Measurements from ENCODE around the gene RAPGEF2. TPM values are rescaled to one million over a fixed set of nuclear protein-coding genes. Genes with fewer than 3 reads are reported as not detected.

RAPGEF2 gene
- total RNA-seq, 1 experiment from 2014 or later: 17.6 TPM

DNA sequence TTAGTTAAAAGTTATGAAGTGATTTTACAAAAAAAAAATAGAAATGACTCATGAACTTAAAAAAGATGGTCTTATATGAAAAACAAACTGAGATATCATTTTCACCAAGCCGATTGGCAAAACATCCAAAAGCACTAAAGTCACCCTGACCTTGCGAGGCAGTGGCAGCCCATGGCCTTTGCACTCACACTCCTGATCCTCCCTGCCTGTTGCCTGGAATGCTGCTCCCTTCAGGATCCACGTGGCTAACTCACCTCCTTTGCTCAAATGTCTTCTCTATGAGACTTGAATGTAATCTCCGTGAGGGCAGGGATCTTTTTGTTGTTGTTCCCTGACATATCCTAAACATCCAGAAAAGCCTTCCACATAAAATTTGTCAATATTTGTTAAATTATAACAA is 106.4 kb downstream of the RAPGEF2 start:
- in situ Hi-C loops (cut with HindIII; ENCODE audit: low pct_unique_long_range_greater_than_20kb, low sequenced_read_pairs) (no loop called here), intact Hi-C loops (cut with micrococcal nuclease; ENCODE audit: unreplicated experiment) (loop anchor here (10.0 kb wide), 1 partner anchor 236 kb away; no protein-coding TSS in a partner anchor)
- H3K36me3 ChIP-seq (ENCODE audit: control insufficient read depth, insufficient read depth, low read length): no peaks in the 10 kb centered on the region
- H3K27me3 ChIP-seq (ENCODE audit: control insufficient read depth, insufficient read depth, low read length): no peaks in the 10 kb centered on the region
- H3K27ac ChIP-seq (ENCODE audit: low read length): no peak overlapping the region
- TF ChIP-seq POLR2AphosphoS5 (IDR thresholded peaks at IDR 0.05; ENCODE audit: low read depth, low read length) (no peak), TCF7L2 (IDR thresholded peaks at IDR 0.05; ENCODE audit: low read depth, low read length) (no peak), SIN3A (IDR thresholded peaks at IDR 0.05; ENCODE audit: borderline replicate concordance, insufficient read depth, low read depth, low read length) (no peak)
- TF ChIP-seq, protein P1, sequence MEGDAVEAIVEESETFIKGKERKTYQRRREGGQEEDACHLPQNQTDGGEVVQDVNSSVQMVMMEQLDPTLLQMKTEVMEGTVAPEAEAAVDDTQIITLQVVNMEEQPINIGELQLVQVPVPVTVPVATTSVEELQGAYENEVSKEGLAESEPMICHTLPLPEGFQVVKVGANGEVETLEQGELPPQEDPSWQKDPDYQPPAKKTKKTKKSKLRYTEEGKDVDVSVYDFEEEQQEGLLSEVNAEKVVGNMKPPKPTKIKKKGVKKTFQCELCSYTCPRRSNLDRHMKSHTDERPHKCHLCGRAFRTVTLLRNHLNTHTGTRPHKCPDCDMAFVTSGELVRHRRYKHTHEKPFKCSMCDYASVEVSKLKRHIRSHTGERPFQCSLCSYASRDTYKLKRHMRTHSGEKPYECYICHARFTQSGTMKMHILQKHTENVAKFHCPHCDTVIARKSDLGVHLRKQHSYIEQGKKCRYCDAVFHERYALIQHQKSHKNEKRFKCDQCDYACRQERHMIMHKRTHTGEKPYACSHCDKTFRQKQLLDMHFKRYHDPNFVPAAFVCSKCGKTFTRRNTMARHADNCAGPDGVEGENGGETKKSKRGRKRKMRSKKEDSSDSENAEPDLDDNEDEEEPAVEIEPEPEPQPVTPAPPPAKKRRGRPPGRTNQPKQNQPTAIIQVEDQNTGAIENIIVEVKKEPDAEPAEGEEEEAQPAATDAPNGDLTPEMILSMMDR (IDR thresholded peaks at IDR 0.05): no peak
- TF ChIP-seq, protein P2, sequence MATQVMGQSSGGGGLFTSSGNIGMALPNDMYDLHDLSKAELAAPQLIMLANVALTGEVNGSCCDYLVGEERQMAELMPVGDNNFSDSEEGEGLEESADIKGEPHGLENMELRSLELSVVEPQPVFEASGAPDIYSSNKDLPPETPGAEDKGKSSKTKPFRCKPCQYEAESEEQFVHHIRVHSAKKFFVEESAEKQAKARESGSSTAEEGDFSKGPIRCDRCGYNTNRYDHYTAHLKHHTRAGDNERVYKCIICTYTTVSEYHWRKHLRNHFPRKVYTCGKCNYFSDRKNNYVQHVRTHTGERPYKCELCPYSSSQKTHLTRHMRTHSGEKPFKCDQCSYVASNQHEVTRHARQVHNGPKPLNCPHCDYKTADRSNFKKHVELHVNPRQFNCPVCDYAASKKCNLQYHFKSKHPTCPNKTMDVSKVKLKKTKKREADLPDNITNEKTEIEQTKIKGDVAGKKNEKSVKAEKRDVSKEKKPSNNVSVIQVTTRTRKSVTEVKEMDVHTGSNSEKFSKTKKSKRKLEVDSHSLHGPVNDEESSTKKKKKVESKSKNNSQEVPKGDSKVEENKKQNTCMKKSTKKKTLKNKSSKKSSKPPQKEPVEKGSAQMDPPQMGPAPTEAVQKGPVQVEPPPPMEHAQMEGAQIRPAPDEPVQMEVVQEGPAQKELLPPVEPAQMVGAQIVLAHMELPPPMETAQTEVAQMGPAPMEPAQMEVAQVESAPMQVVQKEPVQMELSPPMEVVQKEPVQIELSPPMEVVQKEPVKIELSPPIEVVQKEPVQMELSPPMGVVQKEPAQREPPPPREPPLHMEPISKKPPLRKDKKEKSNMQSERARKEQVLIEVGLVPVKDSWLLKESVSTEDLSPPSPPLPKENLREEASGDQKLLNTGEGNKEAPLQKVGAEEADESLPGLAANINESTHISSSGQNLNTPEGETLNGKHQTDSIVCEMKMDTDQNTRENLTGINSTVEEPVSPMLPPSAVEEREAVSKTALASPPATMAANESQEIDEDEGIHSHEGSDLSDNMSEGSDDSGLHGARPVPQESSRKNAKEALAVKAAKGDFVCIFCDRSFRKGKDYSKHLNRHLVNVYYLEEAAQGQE (IDR thresholded peaks at IDR 0.05; ENCODE audit: insufficient read depth in 1 of 2, low read depth in 2 of 2, low read length in 1 of 2): no peak
- DNase-seq (ENCODE audit: low read depth, low spot score) (no peak), ATAC-seq (no peak)
- no peaks in the 10 kb centered on the region for H3K9me3 ChIP-seq (ENCODE audit: control insufficient read depth, insufficient read depth, low read depth, low read length)
- H3K4me3 ChIP-seq (ENCODE audit: low read depth in 2 of 2, low read length in 2 of 2): no peak overlapping the region
- ChIA-PET POLR2A (no interaction called here), CTCF (no interaction called here)
- BruUV-seq (replicated peaks): no TSS peak
- no peaks in the 10 kb centered on the region for H3K4me1 ChIP-seq (ENCODE audit: control insufficient read depth, insufficient read depth, low read length)

DNA sequence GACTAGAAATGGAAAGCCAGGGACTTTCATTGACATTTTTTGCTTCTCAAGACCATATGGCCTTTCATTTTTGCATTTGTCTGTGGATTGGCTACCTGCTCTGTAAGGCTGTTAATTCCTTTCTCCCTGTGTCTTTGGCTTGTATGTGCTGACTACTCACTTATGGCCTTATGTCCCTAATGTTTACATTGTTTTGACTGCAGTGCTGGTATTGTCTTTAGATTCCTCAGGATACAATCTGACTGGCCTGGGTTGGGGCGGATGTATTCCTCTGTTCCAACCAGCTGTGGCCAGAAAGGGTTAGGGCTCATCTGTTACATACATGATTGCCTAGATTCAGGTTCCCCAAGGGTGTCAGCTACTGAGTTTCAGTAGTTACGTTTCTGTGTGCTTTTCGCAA is 108.1 kb downstream of the RAPGEF2 start:
- CTCF ChIA-PET: no interaction called here
- in situ Hi-C loops (cut with HindIII; ENCODE audit: low pct_unique_long_range_greater_than_20kb, low sequenced_read_pairs): no loop called here
- Histone ChIP-seq H3K4me1 (ENCODE audit: control insufficient read depth, insufficient read depth, low read length) (no peaks in the 10 kb centered on the region), H3K36me3 (ENCODE audit: control insufficient read depth, insufficient read depth, low read length) (no peaks in the 10 kb centered on the region), H3K27ac (ENCODE audit: low read length) (no peak overlapping the region), H3K27me3 (ENCODE audit: control insufficient read depth, insufficient read depth, low read length) (no peaks in the 10 kb centered on the region), H3K4me3 (ENCODE audit: low read depth in 2 of 2, low read length in 2 of 2) (no peak overlapping the region), H3K9me3 (ENCODE audit: control insufficient read depth, insufficient read depth, low read depth, low read length) (no peaks in the 10 kb centered on the region)
- ATAC-seq (no peak), DNase-seq (ENCODE audit: low read depth, low spot score) (no peak)
- BruUV-seq (replicated peaks): no TSS peak
- TF ChIP-seq POLR2AphosphoS5 (IDR thresholded peaks at IDR 0.05; ENCODE audit: low read depth, low read length): no peak
- intact Hi-C loops (cut with micrococcal nuclease; ENCODE audit: unreplicated experiment): no loop called here
- POLR2A ChIA-PET: no interaction called here

DNA sequence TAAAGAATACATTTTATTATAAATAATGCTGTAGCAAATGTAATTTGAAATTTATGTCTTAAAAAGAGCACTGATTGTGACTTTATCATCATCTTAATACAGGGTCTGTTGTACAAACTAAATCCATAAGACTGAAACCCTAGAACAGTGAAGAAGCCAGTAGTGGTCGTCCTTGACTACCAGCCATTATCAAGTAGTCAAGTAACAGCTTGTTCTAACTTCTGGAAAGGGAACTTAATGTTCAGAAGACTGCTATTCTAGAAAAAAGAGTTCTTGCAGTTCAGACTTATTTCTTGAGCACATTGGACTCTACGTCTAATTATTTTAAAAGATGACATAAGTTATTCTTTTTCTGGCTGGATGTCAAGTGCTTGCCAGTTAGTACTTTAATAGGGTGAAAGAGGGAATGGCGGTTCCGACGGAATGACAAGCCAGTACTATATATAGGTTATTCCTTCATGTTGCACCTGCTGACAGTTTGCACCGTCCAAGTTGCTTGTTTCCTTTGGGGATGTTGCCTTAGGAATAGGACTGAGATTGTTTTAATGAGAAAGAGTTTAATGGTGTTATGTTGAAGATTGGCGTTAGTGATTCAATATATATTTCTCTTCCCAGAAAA is 109.9 kb downstream of the RAPGEF2 start:
- ChIA-PET POLR2A (no interaction called here), CTCF (no interaction called here)
- Histone ChIP-seq H3K27ac (ENCODE audit: low read length) (no peak overlapping the region), H3K4me3 (ENCODE audit: low read depth in 2 of 2, low read length in 2 of 2) (no peak overlapping the region), H3K9me3 (ENCODE audit: control insufficient read depth, insufficient read depth, low read depth, low read length) (no peaks in the 10 kb centered on the region), H3K36me3 (ENCODE audit: control insufficient read depth, insufficient read depth, low read length) (no peaks in the 10 kb centered on the region), H3K27me3 (ENCODE audit: control insufficient read depth, insufficient read depth, low read length) (no peaks in the 10 kb centered on the region), H3K4me1 (ENCODE audit: control insufficient read depth, insufficient read depth, low read length) (no peaks in the 10 kb centered on the region)
- intact Hi-C loops (cut with micrococcal nuclease; ENCODE audit: unreplicated experiment): no loop called here
- no TSS peak for BruUV-seq (replicated peaks)
- ATAC-seq (no peak), DNase-seq (ENCODE audit: low read depth, low spot score) (no peak)
- in situ Hi-C loops (cut with HindIII; ENCODE audit: low pct_unique_long_range_greater_than_20kb, low sequenced_read_pairs): no loop called here
- no peak for TF ChIP-seq POLR2AphosphoS5 (IDR thresholded peaks at IDR 0.05; ENCODE audit: low read depth, low read length)
- TF ChIP-seq, protein P1 (IDR thresholded peaks at IDR 0.05): no peak
- no peak for TF ChIP-seq TCF7L2 (IDR thresholded peaks at IDR 0.05; ENCODE audit: low read depth, low read length)
- no peak for TF ChIP-seq SIN3A (IDR thresholded peaks at IDR 0.05; ENCODE audit: borderline replicate concordance, insufficient read depth, low read depth, low read length)
- TF ChIP-seq, protein P2 (IDR thresholded peaks at IDR 0.05; ENCODE audit: insufficient read depth in 1 of 2, low read depth in 2 of 2, low read length in 1 of 2): no peak

All from Panc1 (cell line).